ENCODE data around the gene ZNF385B. TPM values are rescaled to one million over a fixed set of nuclear protein-coding genes. Genes with fewer than 3 reads are reported as not detected.
"Not testable (repeated sequence)": the region's sequence is repeated elsewhere in the genome, so short reads cannot be mapped to it uniquely, and the experiment has no call there.

The ZNF385B gene
- total RNA-seq, 1 experiment from 2014 or later, result 0.57 TPM

DNA sequence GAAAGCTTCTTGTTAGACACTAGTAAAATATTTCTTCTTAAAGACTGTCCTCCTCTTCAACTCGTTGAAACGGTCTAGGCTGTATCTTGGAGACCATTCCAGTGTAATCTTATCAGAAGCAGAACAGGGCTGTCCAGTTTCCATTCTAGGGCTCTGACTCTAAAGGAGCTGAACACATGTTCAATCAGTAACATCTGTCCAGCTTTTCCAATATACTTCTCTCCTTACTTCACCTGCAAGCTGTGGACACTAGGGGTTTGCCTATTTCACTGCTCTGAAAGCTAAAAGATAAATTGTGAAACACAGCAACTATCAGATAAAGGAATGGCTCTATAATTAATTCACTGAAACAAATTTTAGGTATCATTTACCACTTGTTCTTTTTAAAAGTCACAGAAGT is 73.8 kb downstream of the ZNF385B start:
- CTCF ChIA-PET, result no interaction called here
- no peak for DNase-seq
- no TSS peak for BruUV-seq (replicated peaks)
- intact Hi-C loops (cut with micrococcal nuclease; ENCODE audit: unreplicated experiment), result no loop called here
- no peaks in the 10 kb centered on the region for H3K9me3 Mint-ChIP-seq (ENCODE audit: low read depth, unreplicated experiment)
- no peaks in the 10 kb centered on the region for H3K36me3 Mint-ChIP-seq (ENCODE audit: insufficient read depth, unreplicated experiment)
- H3K27ac Mint-ChIP-seq (ENCODE audit: unreplicated experiment), result no peak overlapping the region
- no peak overlapping the region for H3K4me3 Mint-ChIP-seq (ENCODE audit: low read depth, unreplicated experiment)
- no peaks in the 10 kb centered on the region for H3K27me3 Mint-ChIP-seq (ENCODE audit: unreplicated experiment)
- no peaks in the 10 kb centered on the region for H3K4me1 Mint-ChIP-seq (ENCODE audit: low read depth, unreplicated experiment)
- TF ChIP-seq, protein P1, sequence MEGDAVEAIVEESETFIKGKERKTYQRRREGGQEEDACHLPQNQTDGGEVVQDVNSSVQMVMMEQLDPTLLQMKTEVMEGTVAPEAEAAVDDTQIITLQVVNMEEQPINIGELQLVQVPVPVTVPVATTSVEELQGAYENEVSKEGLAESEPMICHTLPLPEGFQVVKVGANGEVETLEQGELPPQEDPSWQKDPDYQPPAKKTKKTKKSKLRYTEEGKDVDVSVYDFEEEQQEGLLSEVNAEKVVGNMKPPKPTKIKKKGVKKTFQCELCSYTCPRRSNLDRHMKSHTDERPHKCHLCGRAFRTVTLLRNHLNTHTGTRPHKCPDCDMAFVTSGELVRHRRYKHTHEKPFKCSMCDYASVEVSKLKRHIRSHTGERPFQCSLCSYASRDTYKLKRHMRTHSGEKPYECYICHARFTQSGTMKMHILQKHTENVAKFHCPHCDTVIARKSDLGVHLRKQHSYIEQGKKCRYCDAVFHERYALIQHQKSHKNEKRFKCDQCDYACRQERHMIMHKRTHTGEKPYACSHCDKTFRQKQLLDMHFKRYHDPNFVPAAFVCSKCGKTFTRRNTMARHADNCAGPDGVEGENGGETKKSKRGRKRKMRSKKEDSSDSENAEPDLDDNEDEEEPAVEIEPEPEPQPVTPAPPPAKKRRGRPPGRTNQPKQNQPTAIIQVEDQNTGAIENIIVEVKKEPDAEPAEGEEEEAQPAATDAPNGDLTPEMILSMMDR (IDR thresholded peaks at IDR 0.05; ENCODE audit: unreplicated experiment), result no peak

DNA sequence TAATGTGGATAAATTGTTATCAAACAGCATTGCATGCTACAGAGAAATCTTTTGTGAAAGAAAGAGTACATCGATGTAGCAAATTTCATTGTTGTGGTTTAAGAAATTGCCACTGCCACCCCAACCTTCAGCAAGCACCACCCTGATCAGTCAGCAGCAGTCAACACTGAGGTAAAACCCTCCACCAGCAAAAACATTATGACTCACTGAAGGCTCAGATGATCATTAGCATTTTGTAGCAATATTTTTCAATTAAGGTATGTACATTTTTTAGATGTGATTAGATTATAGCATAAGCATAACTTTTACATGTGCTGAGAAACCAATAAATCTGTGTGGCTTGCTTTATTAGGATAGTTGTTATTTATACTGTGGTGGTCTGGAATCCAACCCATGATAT is 75.5 kb downstream of the ZNF385B start:
- no peak for DNase-seq
- CTCF ChIA-PET, result no interaction called here
- intact Hi-C loops (cut with micrococcal nuclease; ENCODE audit: unreplicated experiment), result no loop called here
- Mint-ChIP-seq H3K36me3 (ENCODE audit: insufficient read depth, unreplicated experiment) (no peaks in the 10 kb centered on the region), H3K4me3 (ENCODE audit: low read depth, unreplicated experiment) (no peak overlapping the region), H3K27me3 (ENCODE audit: unreplicated experiment) (no peaks in the 10 kb centered on the region), H3K9me3 (ENCODE audit: low read depth, unreplicated experiment) (no peaks in the 10 kb centered on the region), H3K4me1 (ENCODE audit: low read depth, unreplicated experiment) (no peaks in the 10 kb centered on the region), H3K27ac (ENCODE audit: unreplicated experiment) (no peak overlapping the region)
- TF ChIP-seq, protein P1 (IDR thresholded peaks at IDR 0.05; ENCODE audit: unreplicated experiment), result no peak
- BruUV-seq (replicated peaks), result no TSS peak

DNA sequence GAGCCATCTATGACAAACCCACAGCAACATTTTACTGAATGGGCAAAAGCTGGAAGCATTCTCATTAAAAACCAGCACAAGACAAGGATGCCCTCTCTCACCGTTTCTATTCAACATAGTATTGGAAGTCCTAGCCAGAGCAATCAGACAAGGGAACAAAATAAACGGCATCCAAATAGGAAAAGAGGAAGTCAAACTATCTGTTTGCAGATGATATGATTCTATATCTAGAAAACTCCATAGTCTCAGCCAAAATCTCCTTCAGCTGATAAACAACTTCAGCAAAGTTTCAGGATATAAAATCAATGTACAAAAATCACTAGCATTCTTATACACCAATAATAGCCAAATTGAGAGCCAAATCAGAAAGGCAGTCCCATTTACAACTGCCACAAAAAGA is 79.1 kb downstream of the ZNF385B start:
- H3K4me3 Mint-ChIP-seq (ENCODE audit: low read depth, unreplicated experiment); BruUV-seq (replicated peaks); H3K36me3 Mint-ChIP-seq (ENCODE audit: insufficient read depth, unreplicated experiment); DNase-seq; H3K9me3 Mint-ChIP-seq (ENCODE audit: low read depth, unreplicated experiment); CTCF ChIA-PET; H3K27ac Mint-ChIP-seq (ENCODE audit: unreplicated experiment); H3K27me3 Mint-ChIP-seq (ENCODE audit: unreplicated experiment); H3K4me1 Mint-ChIP-seq (ENCODE audit: low read depth, unreplicated experiment); intact Hi-C loops (cut with micrococcal nuclease; ENCODE audit: unreplicated experiment): not testable (repeated sequence)

DNA sequence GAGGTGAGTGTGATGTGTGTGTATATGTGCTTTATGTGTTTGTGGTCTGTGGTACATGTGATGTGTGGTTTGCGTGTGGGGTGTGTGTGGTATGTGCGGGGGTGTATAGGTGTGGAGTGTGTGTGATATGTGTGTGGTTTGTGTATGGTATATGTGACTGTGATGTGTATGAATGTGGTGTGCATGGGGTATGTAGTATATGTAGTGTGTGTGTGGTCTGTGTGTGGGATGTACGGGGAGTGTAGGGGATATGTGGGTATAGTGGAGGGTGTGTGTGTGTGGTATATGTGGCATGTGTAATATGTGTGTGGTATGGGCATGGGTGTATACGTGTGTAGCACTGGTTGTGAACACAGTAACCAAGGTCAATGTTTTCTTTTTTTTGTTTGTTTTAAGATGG is 87.4 kb downstream of the ZNF385B start:
- BruUV-seq (replicated peaks), result no TSS peak
- no peak for DNase-seq
- Mint-ChIP-seq H3K36me3 (ENCODE audit: insufficient read depth, unreplicated experiment) (no peaks in the 10 kb centered on the region), H3K9me3 (ENCODE audit: low read depth, unreplicated experiment) (no peaks in the 10 kb centered on the region), H3K27ac (ENCODE audit: unreplicated experiment) (no peak overlapping the region), H3K4me3 (ENCODE audit: low read depth, unreplicated experiment) (no peak overlapping the region), H3K27me3 (ENCODE audit: unreplicated experiment) (no peaks in the 10 kb centered on the region), H3K4me1 (ENCODE audit: low read depth, unreplicated experiment) (no peaks in the 10 kb centered on the region)
- intact Hi-C loops (cut with micrococcal nuclease; ENCODE audit: unreplicated experiment), result no loop called here
- CTCF ChIA-PET, result no interaction called here
- TF ChIP-seq, protein P1 (IDR thresholded peaks at IDR 0.05; ENCODE audit: unreplicated experiment), result no peak

DNA sequence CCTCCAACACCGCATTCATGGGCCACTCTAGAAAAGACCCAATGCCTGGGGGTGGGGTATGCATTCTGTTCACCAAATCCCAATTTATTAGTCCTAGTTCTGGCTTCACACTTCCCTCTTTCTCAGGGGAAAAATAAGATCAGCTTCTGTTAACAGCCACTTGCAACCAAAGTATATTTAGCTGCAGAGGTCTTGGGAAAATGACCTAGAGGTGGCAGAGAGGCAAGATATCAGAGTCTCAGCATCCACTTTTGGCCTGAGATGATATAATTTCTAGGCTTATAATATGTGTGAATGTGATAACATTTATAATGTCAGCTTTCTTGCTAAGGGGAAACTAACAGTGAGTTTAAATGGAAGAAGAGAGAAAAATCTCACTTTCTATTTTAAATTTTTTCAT is 89.1 kb downstream of the ZNF385B start:
- CTCF ChIA-PET, result no interaction called here
- no peak for DNase-seq
- H3K4me3 Mint-ChIP-seq (ENCODE audit: low read depth, unreplicated experiment), result no peak overlapping the region
- TF ChIP-seq, protein P1 (IDR thresholded peaks at IDR 0.05; ENCODE audit: unreplicated experiment), result no peak
- H3K27me3 Mint-ChIP-seq (ENCODE audit: unreplicated experiment), result no peaks in the 10 kb centered on the region
- intact Hi-C loops (cut with micrococcal nuclease; ENCODE audit: unreplicated experiment), result no loop called here
- no peaks in the 10 kb centered on the region for H3K4me1 Mint-ChIP-seq (ENCODE audit: low read depth, unreplicated experiment)
- no TSS peak for BruUV-seq (replicated peaks)
- H3K36me3 Mint-ChIP-seq (ENCODE audit: insufficient read depth, unreplicated experiment), result no peaks in the 10 kb centered on the region
- no peaks in the 10 kb centered on the region for H3K9me3 Mint-ChIP-seq (ENCODE audit: low read depth, unreplicated experiment)
- H3K27ac Mint-ChIP-seq (ENCODE audit: unreplicated experiment), result no peak overlapping the region

Measured in Calu3 (cell line).